Stimulated activated CD8-positive, alpha-beta memory T cell treated with anti-CD3 and anti-CD28 coated beads, Interleukin-12 subunit alpha, Interleukin-12 subunit beta, amount 100 ng/mL, for 4 hours (primary cell): ENCODE measurements around the gene EEF1G.
"Not testable (repeated sequence)": the region's sequence is repeated elsewhere in the genome, so short reads cannot be mapped to it uniquely, and the experiment has no call there.

ENCODE experiments used
- DNase-seq: peaks from one replicate; pipeline ENCODE4 v3.0.0-alpha.2; 2020; ENCODE audit warnings: low read depth

Gene EEF1G

GRCh38 chr11:62573592-62574362, at the start of gene EEF1G:
Gene EEF1G, minus strand, starts transcription at chr11:62573891. Its CDS starts 49 bp downstream, at chr11:62573842.
- peak; percentile 95 for DNase-seq

DNA sequence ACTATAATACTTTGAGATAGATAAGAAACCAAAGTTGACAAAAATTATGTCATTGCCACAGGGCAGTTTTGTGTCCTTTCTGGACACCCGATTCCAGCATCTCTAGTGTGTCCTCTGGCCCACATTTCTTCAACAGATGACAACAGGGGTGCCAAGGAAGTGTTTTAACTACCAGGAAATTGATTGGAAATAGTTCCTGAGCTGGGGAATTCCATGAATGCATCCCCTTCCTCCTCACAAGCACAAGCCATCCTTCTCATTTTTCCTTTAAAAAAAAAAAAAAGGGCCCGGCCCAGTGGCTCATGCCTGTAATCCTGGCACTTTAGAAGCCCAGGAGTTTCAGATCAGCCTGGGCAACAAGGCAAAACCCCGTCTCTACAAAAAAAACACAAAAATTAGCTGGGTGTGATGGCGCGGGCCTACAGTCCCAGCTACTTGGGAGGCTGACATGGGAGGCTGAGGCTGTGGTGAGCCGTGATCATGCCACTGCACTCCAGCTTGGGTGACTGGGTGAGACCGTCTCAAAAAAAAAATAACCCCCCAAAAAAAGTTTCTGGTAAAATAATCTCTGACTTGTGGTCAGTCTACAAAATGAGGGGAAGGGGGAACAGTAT, 48.9 kb upstream of the EEF1G start:
- DNase-seq: no peak

DNA sequence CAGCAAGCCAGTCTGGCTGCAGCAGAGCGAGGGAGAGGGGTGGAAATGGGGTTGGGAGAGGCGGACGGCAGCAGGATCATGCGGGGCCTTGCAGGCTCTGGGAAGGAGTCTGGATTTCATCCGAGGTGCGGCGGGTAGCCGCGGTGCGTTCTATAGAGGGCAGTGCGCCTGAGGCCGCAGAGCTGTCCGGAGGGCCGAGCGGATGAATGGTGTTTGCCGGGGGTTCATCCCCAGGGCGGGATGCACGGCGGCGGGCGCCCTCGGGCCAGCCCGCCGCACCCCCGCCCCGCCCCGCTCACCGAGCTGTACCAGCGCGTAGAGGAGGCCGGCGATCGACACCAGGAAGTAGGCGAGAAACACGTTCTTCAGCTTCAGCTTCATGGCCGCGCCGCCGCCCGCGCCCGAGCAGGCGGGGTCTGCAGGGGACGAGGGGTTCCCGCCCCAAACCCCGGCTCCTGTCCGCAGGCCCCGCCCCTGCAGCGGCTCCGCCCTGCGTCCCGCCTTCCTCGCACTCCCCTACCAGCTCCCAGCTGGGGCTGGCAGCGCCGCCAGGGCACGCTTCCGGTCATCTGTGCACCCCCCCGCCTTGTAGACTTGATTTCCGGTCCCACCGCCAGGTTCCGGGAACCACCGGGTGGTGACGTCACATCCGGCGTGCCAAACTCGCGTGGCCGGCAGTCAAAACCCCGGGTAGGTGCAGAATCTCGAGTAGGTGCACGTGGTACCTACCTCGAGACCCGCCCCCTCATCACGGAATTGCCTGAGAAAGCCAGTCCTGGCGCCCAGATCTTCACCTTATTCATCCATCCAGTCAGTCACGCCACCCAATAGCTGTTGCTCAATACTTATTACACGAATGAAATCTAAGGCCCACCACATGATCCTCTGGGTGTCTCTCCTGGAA, 48.1 kb upstream of the EEF1G start, which contains the start of gene B3GAT3:
Gene B3GAT3, minus strand, starts transcription at position 420 of the 904 bp plus-strand sequence. Its CDS starts 39 bp downstream, at position 381.
- DNase-seq: peak; percentile 96

- no peak for DNase-seq
Measured at GRCh38 chr11:62621027-62621566, 47.4 kb upstream of the EEF1G start.

- not testable (repeated sequence) for DNase-seq
Measured at GRCh38 chr11:62616957-62617356, 43.3 kb upstream of the EEF1G start.

DNA sequence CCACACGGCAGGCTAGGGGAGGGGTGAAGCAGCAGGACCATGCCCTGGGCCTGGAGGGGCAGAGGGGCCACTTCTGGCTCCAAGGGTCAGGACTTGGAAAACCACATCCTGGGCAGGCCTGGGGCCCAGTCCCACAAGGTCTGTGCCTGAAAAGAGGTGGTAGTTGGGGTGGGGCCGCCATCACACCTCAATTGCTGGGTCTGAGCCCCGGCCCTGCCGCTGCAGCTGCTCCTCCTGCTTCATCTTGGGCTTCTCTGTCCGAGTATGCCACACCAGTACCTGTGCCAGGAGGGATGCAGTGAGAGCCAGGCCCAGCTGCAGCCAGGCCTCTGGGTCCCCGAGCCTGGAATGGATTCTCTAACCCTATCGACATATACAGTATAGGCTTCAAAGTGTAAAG, 41.8 kb upstream of the EEF1G start:
- no peak for DNase-seq

- DNase-seq: no peak
Measured at GRCh38 chr11:62614275-62614674, 40.6 kb upstream of the EEF1G start.

- no peak for DNase-seq
Measured at GRCh38 chr11:62613291-62613778, 39.6 kb upstream of the EEF1G start.

- DNase-seq: peak; percentile 81
Measured at GRCh38 chr11:62612366-62613290, 38.9 kb upstream of the EEF1G start, which contains the start of the genes EML3 and ROM1. Gene EML3, minus strand, starts transcription at chr11:62612775. Its CDS starts 318 bp downstream, at chr11:62612457. Gene ROM1, plus strand, starts transcription at chr11:62613257. Its CDS starts 25 bp downstream, at chr11:62613282.

GRCh38 chr11:62611705-62612365, 38.1 kb upstream of the EEF1G start:
- DNase-seq: no peak

DNA sequence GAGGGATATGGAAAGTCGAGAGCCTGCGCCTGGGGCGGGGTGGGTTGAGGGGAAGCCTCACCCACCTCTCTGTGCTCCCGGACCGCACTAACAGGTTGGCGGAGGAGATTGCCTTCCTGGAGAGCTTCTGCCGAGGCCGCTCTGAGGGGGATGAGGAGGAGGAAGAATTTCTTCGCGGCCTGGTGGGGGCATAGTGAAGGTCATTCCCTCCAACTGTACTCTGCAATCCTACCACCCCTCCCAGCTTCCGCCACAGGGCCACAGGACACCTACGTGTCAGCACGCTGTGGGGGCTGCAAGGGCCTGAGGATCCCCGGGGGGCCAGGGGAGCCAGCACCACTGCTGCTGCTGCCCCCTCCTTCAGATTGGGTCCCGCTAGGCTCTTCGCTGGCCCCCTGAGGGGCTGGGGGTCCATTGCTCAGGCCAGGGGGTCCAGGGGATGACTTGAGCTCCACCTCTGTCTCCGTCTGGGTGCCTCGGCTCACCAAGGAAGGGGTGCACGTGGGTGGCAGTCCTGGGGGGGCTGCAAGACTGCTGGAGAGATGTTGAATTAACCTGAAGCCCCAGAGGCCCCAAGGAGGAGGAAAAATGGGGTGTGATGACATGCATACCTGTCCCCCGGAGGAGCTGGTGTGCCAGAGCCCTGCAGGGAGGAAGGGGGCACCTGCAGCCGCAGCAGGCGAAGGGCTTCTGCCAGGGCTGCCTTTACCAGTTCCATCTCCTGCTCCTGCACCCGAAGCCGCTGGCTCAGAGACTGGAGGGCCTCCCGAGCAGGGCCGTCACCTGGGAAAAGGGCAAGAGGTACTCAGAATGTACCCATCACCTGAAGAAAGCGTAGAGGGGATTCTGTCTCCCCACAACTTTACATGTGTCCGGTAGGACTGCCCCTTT, 37.4 kb upstream of the EEF1G start:
- DNase-seq: no peak

- DNase-seq: no peak
Measured at GRCh38 chr11:62610403-62610802, 36.7 kb upstream of the EEF1G start.

DNA sequence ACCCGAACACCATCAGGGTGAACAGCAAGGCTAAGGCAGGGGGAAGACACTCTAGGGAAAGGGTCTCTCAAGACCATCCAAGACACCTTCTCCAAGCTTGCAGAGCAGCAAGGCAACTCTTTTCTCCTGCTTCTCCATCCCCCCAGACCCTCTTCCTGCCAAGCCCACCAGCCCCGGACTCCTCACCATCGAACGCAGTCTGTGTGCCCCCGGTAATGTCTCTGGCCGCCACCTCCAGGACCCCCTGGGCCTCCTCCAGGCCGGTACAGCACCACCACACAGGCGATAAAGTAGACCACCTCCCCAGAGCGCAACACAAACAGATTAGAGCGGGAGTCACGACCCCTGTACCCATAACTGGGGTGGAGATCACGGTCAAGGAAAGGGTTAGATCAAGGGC, 35.1 kb upstream of the EEF1G start:
- no peak for DNase-seq

DNA sequence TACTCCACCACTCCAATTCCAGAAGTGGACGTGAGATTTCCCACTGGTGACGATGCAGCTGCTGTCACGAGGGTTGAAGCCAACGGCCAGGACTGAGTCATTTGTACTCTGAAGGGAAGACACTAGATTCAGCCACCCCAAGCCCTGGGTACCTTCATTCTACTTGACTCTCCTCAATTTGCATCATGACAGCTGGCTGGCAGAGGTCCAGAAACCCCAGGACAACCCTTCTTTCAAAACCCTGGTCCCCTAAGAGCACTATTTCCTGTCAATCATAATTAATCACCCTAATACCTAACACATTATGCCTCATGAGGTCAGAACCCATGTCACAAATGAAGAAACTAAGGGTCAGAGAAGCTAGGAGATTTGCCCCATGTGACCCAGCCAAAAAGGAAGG, 34.0 kb upstream of the EEF1G start:
- DNase-seq: no peak

DNA sequence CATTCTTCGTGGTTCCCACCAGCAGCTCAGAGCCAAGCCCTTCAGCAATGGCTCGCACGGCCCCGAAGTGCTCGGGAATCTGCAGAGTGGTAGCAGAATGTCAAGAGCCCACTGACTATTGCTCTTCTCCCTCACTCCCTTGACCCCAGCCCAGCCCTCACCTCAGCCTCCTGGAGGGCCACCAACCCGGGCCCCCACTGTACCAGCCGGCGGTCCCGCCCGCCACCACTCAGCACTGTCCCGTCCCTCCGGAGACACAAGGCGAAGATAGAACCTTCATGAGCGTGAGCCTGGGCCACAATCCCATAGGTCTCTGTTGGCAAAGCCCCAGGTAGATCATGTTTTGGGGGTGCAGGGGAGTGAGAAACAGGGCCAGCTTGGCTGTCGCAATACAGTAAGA, 32.2 kb upstream of the EEF1G start:
- no peak for DNase-seq

GRCh38 chr11:62605467-62605866, 31.8 kb upstream of the EEF1G start:
- DNase-seq: no peak

GRCh38 chr11:62604460-62605120, 30.9 kb upstream of the EEF1G start:
- DNase-seq: no peak

DNA sequence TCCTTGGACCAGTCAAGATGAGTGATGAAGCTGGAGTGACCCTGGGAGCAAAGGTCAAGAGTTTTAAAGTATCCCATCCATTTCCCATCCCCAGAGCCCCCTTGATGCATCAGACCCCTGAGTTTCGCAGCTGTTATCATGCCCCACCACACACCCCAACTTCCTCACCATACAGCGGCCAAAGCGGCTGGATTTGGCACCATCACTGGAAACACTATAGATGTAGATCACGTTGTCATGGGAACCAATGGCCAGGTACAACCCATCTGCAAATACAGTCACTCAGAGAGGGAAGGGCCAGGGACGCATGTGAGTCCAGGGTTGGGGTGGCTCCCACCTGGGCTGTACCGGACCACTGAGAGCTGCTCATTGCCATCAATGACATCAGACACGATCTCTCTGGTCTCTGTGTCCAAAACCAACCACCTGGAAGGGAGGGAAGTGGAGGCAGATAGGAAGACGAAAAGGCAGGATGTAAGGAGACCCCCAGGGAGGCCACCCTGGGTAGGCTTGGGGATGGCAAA, 30.1 kb upstream of the EEF1G start:
- DNase-seq: no peak
